Measurements from ENCODE around the gene TMEM151B.

GRCh38 chr6:44315516-44315915 lies 45.3 kb downstream of the TMEM151B start:
- TF ChIP-seq CTCF (IDR thresholded peaks at IDR 0.05 in 4 of 5, conservative IDR thresholded peaks at IDR 0.05 in 1 of 5) (no peak), POLR2A (IDR thresholded peaks at IDR 0.05) (no peak)
